H1 (cell line): ENCODE measurements around the gene RPLP2. TPM values are rescaled to one million over a fixed set of nuclear protein-coding genes. Genes with fewer than 3 reads are reported as not detected.

Source experiments
- CTCF ChIA-PET: fragments of 300-600 bp; sonication (Branson Sonifier 250); formaldehyde crosslinking; loops from one replicate; lab custom pipeline; 2021; ENCODE audit not compliant: partially characterized antibody; lab: Charles Lee
- POLR2A ChIA-PET: fragments of 300-600 bp; sonication (Branson Sonifier 250); formaldehyde crosslinking; loops from one replicate; lab custom pipeline; 2021; ENCODE audit warnings: inconsistent platforms; ENCODE audit not compliant: partially characterized antibody; lab: Charles Lee
- DNase-seq, 2 experiments: peaks; one replicate each; pipeline versions ENCODE4 v3.0.0 to v3.0.0-alpha.2; 2010 to 2022; ENCODE audit warnings: low spot score in 2 of 2, low read depth in 1 of 2, mixed read lengths in 1 of 2
- FAIRE-seq: peaks from 2 replicates; lab custom pipeline; 2011; peaks lifted over from hg19 to GRCh38; lab: Jason Lieb, UNC
- H2AFZ ChIP-seq: 2 replicates; pipeline ENCODE4 v1.8.1; 2012; ENCODE audit warnings: low read length, inconsistent platforms
- H2AK5ac ChIP-seq: 2 replicates; pipeline ENCODE4 v1.6.1; 2013; ENCODE audit warnings: low read depth, low read length
- H2BK120ac ChIP-seq: replicated peaks from 2 replicates; pipeline ENCODE3; 2013; ENCODE audit warnings: low read depth, low read length, inconsistent platforms
- H2BK12ac ChIP-seq: 2 replicates; pipeline ENCODE4 v1.6.1; 2013; ENCODE audit warnings: low read depth, low read length
- H2BK15ac ChIP-seq: 2 replicates; pipeline ENCODE4 v1.6.1; 2013; ENCODE audit warnings: low read length
- H2BK20ac ChIP-seq: 2 replicates; pipeline ENCODE4 v1.6.1; 2013; ENCODE audit warnings: low read length
- H2BK5ac ChIP-seq: 2 replicates; pipeline ENCODE4 v1.6.1; 2013; ENCODE audit warnings: low read depth, low read length
- H3K14ac ChIP-seq: 2 replicates; pipeline ENCODE4 v1.6.1; 2013; ENCODE audit warnings: inconsistent platforms; ENCODE audit not compliant: insufficient read length
- H3K18ac ChIP-seq: 2 replicates; pipeline ENCODE4 v1.6.1; 2013; ENCODE audit warnings: low read length; ENCODE audit errors: extremely low read depth
- H3K23ac ChIP-seq: 2 replicates; pipeline ENCODE4 v1.6.1; 2013; ENCODE audit warnings: inconsistent platforms; ENCODE audit not compliant: insufficient read length
- H3K23me2 ChIP-seq: 2 replicates; pipeline ENCODE4 v1.6.1; 2013; ENCODE audit warnings: low read depth, low read length
- H3K27ac ChIP-seq: 2 replicates; pipeline ENCODE4 v1.6.1; 2011; ENCODE audit warnings: low read depth, low read length, inconsistent platforms
- H3K27me3 ChIP-seq, 4 experiments: replicated peaks in 1 of 4; 1 replicate in 1 of 4; 2 replicates in 3 of 4; pipeline versions ENCODE4 v1.6.1 to v1.8.1; 2011 to 2013; ENCODE audit warnings: low read length in 3 of 4, mild to moderate bottlenecking in 3 of 4, inconsistent platforms in 2 of 4, mixed read lengths in 2 of 4, moderate library complexity in 1 of 4; ENCODE audit not compliant: control insufficient read depth in 3 of 4, insufficient read depth in 3 of 4; ENCODE audit errors: extremely low read depth in 1 of 4
- H3K36me3 ChIP-seq, 4 experiments: 2 replicates each; pipeline versions ENCODE4 v1.6.1 to v1.8.1; 2011 to 2013; ENCODE audit warnings: mild to moderate bottlenecking in 4 of 4, low read length in 3 of 4, moderate library complexity in 2 of 4, control low read depth in 1 of 4, inconsistent platforms in 1 of 4; ENCODE audit not compliant: insufficient read depth in 4 of 4, control insufficient read depth in 2 of 4
- H3K4ac ChIP-seq: replicated peaks from 2 replicates; pipeline ENCODE3; 2013; ENCODE audit warnings: low read length, low read depth, mixed read lengths, inconsistent platforms; ENCODE audit not compliant: insufficient read length
- H3K4me1 ChIP-seq, 4 experiments: replicated peaks in 1 of 4; 1 replicate in 1 of 4; 2 replicates in 3 of 4; pipeline versions ENCODE4 v1.6.1 to v1.8.1; 2011 to 2013; ENCODE audit warnings: low read length in 3 of 4, inconsistent platforms in 2 of 4, mixed read lengths in 1 of 4; ENCODE audit not compliant: insufficient read depth in 4 of 4, control insufficient read depth in 3 of 4
- H3K4me2 ChIP-seq, 2 experiments: 2 replicates each; pipeline versions ENCODE4 v1.6.1 to v1.8.1; 2011 to 2013; ENCODE audit warnings: low read depth in 2 of 2, low read length in 2 of 2, control low read depth in 1 of 2, inconsistent platforms in 1 of 2, mild to moderate bottlenecking in 1 of 2; ENCODE audit not compliant: insufficient read depth in 1 of 2
- H3K4me3 ChIP-seq, 4 experiments: fragments of 200-600, 300-600 bp in 1 of 4; sonication (generic), shearing (Covaris generic), sonication (Bioruptor Twin) in 1 of 4; 2 replicates each; pipeline versions ENCODE4 v1.5.1 to v1.8.1; 2011 to 2016; ENCODE audit warnings: low read length in 4 of 4, low read depth in 3 of 4, control low read depth in 2 of 4, inconsistent platforms in 2 of 4, mild to moderate bottlenecking in 2 of 4, mixed read lengths in 1 of 4, moderate library complexity in 1 of 4; ENCODE audit not compliant: insufficient read depth in 2 of 4; ENCODE audit errors: extremely low read depth in 1 of 4
- H3K56ac ChIP-seq: replicated peaks from 2 replicates; pipeline ENCODE3; 2013; ENCODE audit warnings: low read depth, mild to moderate bottlenecking, mixed read lengths, low read length, inconsistent platforms; ENCODE audit not compliant: insufficient read length
- H3K79me1 ChIP-seq: 2 replicates; pipeline ENCODE4 v1.6.1; 2013; ENCODE audit warnings: low read depth, low read length, control low read depth
- H3K79me2 ChIP-seq, 2 experiments: 2 replicates each; pipeline versions ENCODE4 v1.6.1 to v1.8.1; 2012 to 2013; ENCODE audit warnings: low read length in 2 of 2, mild to moderate bottlenecking in 2 of 2, inconsistent platforms in 1 of 2; ENCODE audit not compliant: insufficient read depth in 2 of 2, control insufficient read depth in 1 of 2
- H3K9ac ChIP-seq, 4 experiments: replicated peaks in 1 of 4; 1 replicate in 1 of 4; 2 replicates in 3 of 4; pipeline versions ENCODE4 v1.6.1 to v1.8.1; 2011 to 2013; ENCODE audit warnings: low read depth in 3 of 4, low read length in 3 of 4, control low read depth in 2 of 4, mild to moderate bottlenecking in 2 of 4, moderate library complexity in 2 of 4, inconsistent platforms in 1 of 4; ENCODE audit errors: extremely low read depth in 1 of 4
- H3K9me3 ChIP-seq, 2 experiments: 2 replicates each; pipeline versions ENCODE4 v1.6.1 to v1.8.1; 2012 to 2013; ENCODE audit warnings: mild to moderate bottlenecking in 2 of 2, moderate library complexity in 2 of 2, control low read depth in 1 of 2, inconsistent platforms in 1 of 2, low read depth in 1 of 2, low read length in 1 of 2, mixed read lengths in 1 of 2; ENCODE audit not compliant: insufficient read depth in 2 of 2
- H4K20me1 ChIP-seq, 2 experiments: replicated peaks in 1 of 2; 2 replicates each; pipeline versions ENCODE3 to v1.8.1; 2011 to 2013; ENCODE audit warnings: inconsistent platforms in 2 of 2, low read length in 2 of 2, mild to moderate bottlenecking in 1 of 2; ENCODE audit not compliant: insufficient read depth in 2 of 2, control insufficient read depth in 1 of 2
- H4K5ac ChIP-seq: 2 replicates; pipeline ENCODE4 v1.6.1; 2013; ENCODE audit warnings: low read length, low read depth, mixed read lengths, inconsistent platforms; ENCODE audit not compliant: insufficient read length
- H4K8ac ChIP-seq: 2 replicates; pipeline ENCODE4 v1.8.0; 2013; ENCODE audit warnings: mild to moderate bottlenecking, moderate library complexity, low read length, inconsistent platforms; ENCODE audit not compliant: insufficient read depth; ENCODE audit errors: extremely low read depth
- H4K91ac ChIP-seq: replicated peaks from 2 replicates; pipeline ENCODE3; 2013; ENCODE audit warnings: low read length, mixed read lengths, inconsistent platforms; ENCODE audit not compliant: insufficient read length
- CHD1 ChIP-seq: IDR thresholded peaks from 2 replicates; pipeline ENCODE4 v1.6.1; 2012; ENCODE audit warnings: low read depth, low read length, improper control_type of control experiment
- CTCF ChIP-seq, 3 experiments: IDR thresholded peaks; 1 replicate in 2 of 3; 2 replicates in 1 of 3; pipeline versions ENCODE4 v1.5.1 to v1.6.1; 2011; ENCODE audit warnings: low read length in 3 of 3, mild to moderate bottlenecking in 3 of 3, inconsistent platforms in 2 of 3, low read depth in 1 of 3, moderate library complexity in 1 of 3; ENCODE audit not compliant: insufficient read depth in 1 of 3; ENCODE audit errors: control extremely low read depth in 1 of 3
- MAX ChIP-seq: IDR thresholded peaks from 2 replicates; pipeline ENCODE4 v1.6.1; 2012; ENCODE audit warnings: inconsistent platforms
- RAD21 ChIP-seq, 2 experiments: IDR thresholded peaks in 1 of 2; conservative IDR thresholded peaks in 1 of 2; 2 replicates each; pipeline ENCODE4 v1.6.1; 2011; ENCODE audit warnings: low read depth in 2 of 2, low read length in 2 of 2, improper control_type of control experiment in 1 of 2, inconsistent platforms in 1 of 2, mild to moderate bottlenecking in 1 of 2, moderate library complexity in 1 of 2
- SIX5 ChIP-seq: IDR thresholded peaks from 2 replicates; pipeline ENCODE4 v1.6.1; 2011; ENCODE audit warnings: mild to moderate bottlenecking, low read depth, low read length
- WGBS, 2 experiments: shearing (Covaris generic) in 1 of 2; methylation state at CpG; one replicate each; pipeline versions ENCODE4 v1.1.6 to v1.1.7; 2013 to 2015; ENCODE audit warnings: low lambda C conversion rate in 2 of 2, mixed read lengths in 2 of 2, inconsistent platforms in 1 of 2, low coverage in 1 of 2, missing lambda C conversion rate in 1 of 2; ENCODE audit not compliant: insufficient replicate concordance in 2 of 2, insufficient coverage in 1 of 2, insufficient read length in 1 of 2; ENCODE audit errors: extremely low coverage in 1 of 2, missing lambda C conversion rate in 1 of 2; 5-methylcytosine and 5-hydroxymethylcytosine counted together
- polyA plus RNA-seq, 7 experiments: library from polyadenylated mRNA; depleted of rRNA in 3 of 7; stranded (reverse) in 5 of 7; unstranded in 2 of 7; fragments of >200 nt in 5 of 7; fragments of 200-250 nt in 2 of 7; gene quantifications; 1 replicate in 5 of 7; 2 replicates in 1 of 7; 4 replicates in 1 of 7; pipeline versions ENCODE4 v1.2.1 to v1.2.3, GENCODE V29; 2011 to 2013; ENCODE audit warnings: missing spikeins in 2 of 7, mixed read lengths in 2 of 7
- total RNA-seq: library from RNA; stranded (reverse); fragmentation: NEBNext Ultra II Directional; extraction: Animal tissue kit (Norgen Biotek cat#: 25700); gene quantifications from 2 replicates; pipeline ENCODE4 v1.2.1, GENCODE V29; 2021

RPLP2 gene
- total and polyA plus RNA-seq, 2 of the 8 experiments (the other 6 are each of a cell fraction or from before 2014, with no cell fraction given), result 1,789 to 2,106 TPM

GRCh38 chr11:762421-763072 lies 47.2 kb upstream of the RPLP2 start:
- Histone ChIP-seq H3K9ac (peak overlapping the region in 1 of 4 experiments; percentile 12; a peak in 2 of 7 replicates), H3K9me3 (no peaks in the 10 kb centered on the region), H3K27ac (peak overlapping the region; percentile 61; the same call in 1 of the 2 replicates), H4K91ac (no peak overlapping the region), H3K79me2 (peaks cover 0 to 2% of the 10 kb centered on the region in 2 experiments; a peak in 1 of 4 replicates), H3K79me1 (peaks cover 7% of the 10 kb centered on the region; the same call in 1 of the 2 replicates), H2AK5ac (no peak overlapping the region; the same call in 1 of the 2 replicates), H3K23ac (no peak overlapping the region), H2BK120ac (peak overlapping the region; percentile 33), H4K5ac (no peak overlapping the region), H3K14ac (no peak overlapping the region), H3K18ac (0 out of 2 replicates have a peak overlapping the region, but pooled peaks have one; percentile 32), H2AFZ (no peak overlapping the region), H2BK5ac (peak overlapping the region; percentile 85), H3K36me3 (peaks cover 34 to 69% (median 41%) of the 10 kb centered on the region in 4 experiments), H2BK12ac (peak overlapping the region; percentile 68; the same call in 1 of the 2 replicates), H2BK15ac (peak overlapping the region; percentile 92; the same call in 1 of the 2 replicates), H3K4me3 (no peak overlapping the region), H3K4me2 (peak overlapping the region in 1 of 2 experiments; percentile 11; a peak in 1 of 4 replicates), H3K27me3 (no peaks in the 10 kb centered on the region), H3K4ac (no peak overlapping the region), H3K56ac (no peak overlapping the region), H2BK20ac (no peak overlapping the region), H3K23me2 (no peaks in the 10 kb centered on the region), H4K8ac (peak overlapping the region; percentile 11; the same call in 1 of the 2 replicates), H4K20me1 (peaks cover 13 to 36% of the 10 kb centered on the region in 2 experiments), H3K4me1 (peaks cover 0 to 12% (median 7%) of the 10 kb centered on the region in 4 experiments; a peak in 6 of 7 replicates)
- ChIA-PET CTCF (interaction anchor here (0.6 to 26.9 kb wide), 9 partner anchors 9 to 101 kb away, joined by 3 to 395 read pairs (median 8); partner anchors contain the start of gene TALDO1), POLR2A (interaction anchor here (0.9 to 35.3 kb wide), 12 partner anchors 4 to 312 kb away, joined by 3 to 636 read pairs (median 5); partner anchors contain the start of genes CDHR5, CEND1, DEAF1 and GATD1)
- FAIRE-seq (no peak), DNase-seq (no peak)
- 85% methylated on average over 10 of the region's 10 CpGs; no CpG with 5 or more reads in 1 of the 2 experiments for WGBS, 2 experiments
- TF ChIP-seq MAX, result peak; percentile 41; the same call in 1 of the 2 replicates
- TF ChIP-seq CTCF (IDR thresholded peaks at IDR 0.05; ENCODE audit: control extremely low read depth in 1 of 3, insufficient read depth in 1 of 3, low read depth in 1 of 3, low read length in 3 of 3), result peak; percentile 34 to 51 (median 43)
- peak; percentile 24 to 45; a peak in 2 of 4 replicates for TF ChIP-seq RAD21 (IDR thresholded peaks at IDR 0.05 in 1 of 2, conservative IDR thresholded peaks at IDR 0.05 in 1 of 2; ENCODE audit: low read depth in 2 of 2, low read length in 2 of 2)
- TF ChIP-seq SIX5, result no peak
- TF ChIP-seq CHD1, result no peak
